Retinal pigment epithelial cell (primary cell): Measurements from ENCODE around the gene P2RY6.
"Not testable (repeated sequence)": the region's sequence is repeated elsewhere in the genome, so short reads cannot be mapped to it uniquely, and the experiment has no call there.

Experiments
- DNase-seq: peaks from one replicate; pipeline ENCODE4 v3.0.0-alpha.2; 2010; ENCODE audit warnings: low read depth
- H3K4me3 ChIP-seq: 2 replicates; pipeline ENCODE4 v1.5.1; 2011; ENCODE audit warnings: mild to moderate bottlenecking, low read length, control low read depth, moderate library complexity
- TF ChIP-seq, protein P1 (sequence below): conservative IDR thresholded peaks from 2 replicates; pipeline ENCODE4 v1.5.1; 2011; ENCODE audit warnings: low read depth, low read length, control low read depth, inconsistent platforms

The P2RY6 gene

DNA sequence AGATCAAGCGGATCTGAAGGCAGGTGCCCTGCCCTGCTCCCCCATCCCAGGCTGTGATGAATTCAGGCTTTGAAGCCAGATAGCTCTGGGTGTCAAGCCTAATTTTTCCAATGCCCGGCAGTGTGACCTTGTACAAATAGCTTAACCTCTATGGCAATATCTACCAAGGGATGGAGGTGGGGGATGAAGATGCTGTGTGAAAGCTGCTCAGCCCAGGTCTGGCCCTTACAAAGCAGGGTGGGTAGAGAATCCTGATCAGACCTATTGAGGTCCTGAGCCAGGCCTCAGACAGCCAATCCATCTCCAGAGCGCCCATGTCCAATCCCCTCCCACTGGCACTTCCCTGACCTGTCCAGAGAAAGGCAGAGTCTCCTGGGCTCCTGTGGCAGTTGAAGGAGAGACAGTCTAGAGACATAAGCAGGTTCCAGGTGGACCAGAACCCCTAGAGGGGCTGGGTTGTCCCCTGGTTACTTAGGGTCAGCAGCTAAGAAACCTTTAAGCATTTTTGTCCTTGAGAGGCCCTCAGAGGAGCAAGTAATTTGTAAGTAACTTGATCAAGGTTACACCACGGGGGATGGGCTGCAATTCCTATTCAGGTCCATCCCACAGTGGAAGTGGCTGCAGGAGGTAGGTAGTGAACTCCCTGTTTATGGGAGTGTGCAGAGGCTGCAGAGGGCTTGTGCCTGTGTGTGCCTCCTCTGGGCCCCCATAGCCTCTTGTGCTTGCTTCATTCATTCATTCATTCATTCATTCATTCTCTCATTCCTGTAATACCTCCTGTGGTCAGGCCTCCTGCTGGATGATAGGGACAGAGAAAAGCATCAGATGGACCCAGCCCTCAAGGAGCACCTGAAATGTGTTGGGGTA lies 43.6 kb upstream of the P2RY6 start:
- DNase-seq: no peak

DNA sequence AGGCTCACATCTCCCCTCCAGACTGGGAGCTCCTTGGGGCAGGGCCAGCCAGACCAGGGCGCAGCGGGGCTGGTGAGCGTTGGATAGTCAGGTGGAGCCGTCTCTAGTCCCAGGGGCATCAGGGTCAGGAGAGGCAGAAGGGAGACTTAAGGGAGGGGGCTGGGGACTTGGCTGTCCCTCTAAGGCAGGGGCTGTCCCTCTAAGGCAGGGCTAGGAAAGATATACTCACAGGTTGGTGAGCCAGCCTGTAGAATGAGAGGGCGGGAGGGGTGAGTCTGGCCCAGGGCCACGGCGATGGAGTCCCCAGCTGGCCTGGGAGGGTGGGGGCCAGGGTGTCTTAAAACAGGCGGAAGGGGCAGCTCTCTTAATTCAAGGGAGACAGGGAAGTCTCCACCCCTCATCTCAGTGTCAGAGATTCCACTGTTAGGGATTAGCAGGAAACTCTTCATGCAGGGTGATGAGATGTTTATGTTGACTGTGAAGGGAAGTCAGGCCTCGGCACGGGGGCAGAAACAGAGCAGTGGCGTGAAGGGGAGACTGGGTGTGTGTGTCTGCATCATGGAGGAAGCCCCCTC lies 42.7 kb upstream of the P2RY6 start:
- no peak overlapping the region for H3K4me3 ChIP-seq
- DNase-seq: no peak
- TF ChIP-seq, protein P1, sequence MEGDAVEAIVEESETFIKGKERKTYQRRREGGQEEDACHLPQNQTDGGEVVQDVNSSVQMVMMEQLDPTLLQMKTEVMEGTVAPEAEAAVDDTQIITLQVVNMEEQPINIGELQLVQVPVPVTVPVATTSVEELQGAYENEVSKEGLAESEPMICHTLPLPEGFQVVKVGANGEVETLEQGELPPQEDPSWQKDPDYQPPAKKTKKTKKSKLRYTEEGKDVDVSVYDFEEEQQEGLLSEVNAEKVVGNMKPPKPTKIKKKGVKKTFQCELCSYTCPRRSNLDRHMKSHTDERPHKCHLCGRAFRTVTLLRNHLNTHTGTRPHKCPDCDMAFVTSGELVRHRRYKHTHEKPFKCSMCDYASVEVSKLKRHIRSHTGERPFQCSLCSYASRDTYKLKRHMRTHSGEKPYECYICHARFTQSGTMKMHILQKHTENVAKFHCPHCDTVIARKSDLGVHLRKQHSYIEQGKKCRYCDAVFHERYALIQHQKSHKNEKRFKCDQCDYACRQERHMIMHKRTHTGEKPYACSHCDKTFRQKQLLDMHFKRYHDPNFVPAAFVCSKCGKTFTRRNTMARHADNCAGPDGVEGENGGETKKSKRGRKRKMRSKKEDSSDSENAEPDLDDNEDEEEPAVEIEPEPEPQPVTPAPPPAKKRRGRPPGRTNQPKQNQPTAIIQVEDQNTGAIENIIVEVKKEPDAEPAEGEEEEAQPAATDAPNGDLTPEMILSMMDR: no peak

More for the DNA sequence above, 43.6 kb upstream of the P2RY6 start:
- H3K4me3 ChIP-seq: no peak overlapping the region
- TF ChIP-seq, protein P1: no peak

DNA sequence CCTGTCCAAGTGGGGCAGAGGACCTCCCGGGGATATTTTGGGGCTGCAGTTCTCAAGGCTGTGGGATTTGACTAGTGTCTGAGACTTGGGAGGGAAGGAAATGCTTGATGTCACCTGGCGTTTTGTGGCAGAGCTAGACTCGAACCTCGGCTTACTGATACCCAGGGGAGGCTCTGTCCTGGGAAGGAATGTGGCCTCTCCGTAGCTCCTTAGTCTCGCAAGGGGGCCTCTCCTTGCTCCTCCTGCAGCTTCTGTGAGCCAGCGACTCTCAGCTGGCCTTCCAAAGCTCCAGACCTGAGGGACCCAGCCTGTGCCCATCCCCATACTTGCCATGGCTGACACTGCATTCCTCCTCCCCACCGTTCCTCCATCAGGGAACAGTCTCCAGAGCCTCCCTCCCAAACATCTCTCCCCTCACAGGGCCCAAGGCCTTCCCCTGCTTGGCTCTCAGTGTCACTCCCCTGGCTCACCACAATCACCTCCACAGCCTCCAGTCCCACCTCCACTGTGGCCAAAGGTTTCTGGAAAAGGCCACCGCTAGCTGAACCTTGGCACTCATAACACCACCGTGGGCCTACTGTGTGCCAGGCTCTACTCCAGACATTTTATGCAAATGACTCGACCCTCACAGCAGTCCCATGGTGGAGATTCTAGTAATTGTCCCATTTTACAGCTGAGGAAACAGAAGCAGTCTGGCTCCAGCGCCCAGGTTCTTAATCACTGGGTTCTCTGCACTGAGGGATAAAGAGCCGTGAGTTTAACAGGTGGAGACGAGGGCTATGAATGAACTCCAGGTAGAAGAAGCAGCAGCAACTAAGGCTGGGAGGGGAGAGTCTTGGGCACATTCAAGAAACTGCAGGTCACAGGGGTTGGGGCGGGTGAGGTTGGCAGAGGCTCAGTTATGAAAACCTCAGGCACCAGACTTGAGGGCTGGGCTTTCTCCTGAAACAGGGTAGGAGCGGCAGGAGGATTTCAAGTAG lies 42.0 kb upstream of the P2RY6 start:
- no peak overlapping the region for H3K4me3 ChIP-seq
- TF ChIP-seq, protein P1: no peak
- DNase-seq: no peak

DNA sequence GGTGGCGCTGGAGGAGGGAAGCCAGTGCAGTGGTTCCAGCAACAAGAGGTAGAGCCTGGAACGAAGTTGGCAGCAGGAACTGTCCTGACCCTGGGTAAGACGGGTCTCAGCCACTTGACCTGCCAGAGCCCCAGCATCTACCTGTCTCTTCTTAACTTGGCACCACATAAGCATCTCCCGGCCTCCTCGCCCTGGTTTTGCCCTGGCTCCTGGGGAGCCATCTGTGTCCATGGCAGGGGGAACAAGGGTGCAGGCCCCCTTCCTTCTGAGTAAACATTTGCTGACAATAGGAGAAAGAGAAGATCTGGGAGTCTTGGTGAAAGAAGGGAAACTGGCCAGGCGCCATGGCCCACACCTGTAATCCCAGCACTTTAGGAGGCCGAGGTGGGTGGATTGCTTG lies 41.2 kb upstream of the P2RY6 start:
- no peak for DNase-seq
- TF ChIP-seq, protein P1: no peak
- no peak overlapping the region for H3K4me3 ChIP-seq

DNA sequence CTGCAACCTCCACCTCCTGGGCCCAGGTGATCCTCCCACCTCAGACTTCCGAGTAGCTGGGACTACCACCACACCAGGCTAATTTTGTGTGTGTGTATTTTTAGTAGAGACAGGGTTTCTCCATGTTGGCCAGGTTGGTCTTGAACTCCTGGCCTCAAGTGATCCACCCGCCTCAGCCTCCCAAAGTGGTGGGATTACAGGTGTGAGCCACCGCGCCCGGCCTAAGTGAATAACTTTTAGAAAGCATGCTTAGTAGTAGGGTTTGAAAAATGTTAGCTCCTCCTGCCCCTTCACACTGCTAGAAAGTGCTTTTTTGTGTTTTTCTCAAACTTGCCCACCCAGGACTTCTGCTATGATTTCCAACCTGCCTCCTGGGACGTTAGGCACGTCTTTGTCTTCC lies 39.7 kb upstream of the P2RY6 start:
- not testable (repeated sequence) for H3K4me3 ChIP-seq, DNase-seq

DNA sequence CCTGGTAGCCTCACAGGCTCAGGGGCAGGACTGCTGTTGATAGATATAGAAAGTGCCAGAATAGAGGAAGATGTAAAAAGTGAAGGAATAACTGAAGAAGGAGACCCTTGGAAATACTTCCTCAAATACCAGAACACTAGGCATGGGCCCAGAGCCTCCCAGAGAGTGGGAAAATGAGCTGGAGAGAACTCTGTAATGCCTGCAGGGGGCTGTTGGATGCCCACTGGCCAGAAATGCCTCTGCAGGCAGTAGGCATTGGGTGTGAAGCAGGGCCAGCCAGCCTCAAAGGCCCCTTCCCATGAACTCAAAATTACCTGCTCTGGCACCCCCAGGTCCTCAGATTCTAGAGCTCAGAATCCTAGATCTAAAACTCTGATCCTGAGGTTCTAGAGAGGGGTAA lies 38.9 kb upstream of the P2RY6 start:
- H3K4me3 ChIP-seq: no peak overlapping the region
- TF ChIP-seq, protein P1: no peak
- DNase-seq: no peak
